Measurements from ENCODE around the gene TGFB2.

Gene TGFB2

DNA sequence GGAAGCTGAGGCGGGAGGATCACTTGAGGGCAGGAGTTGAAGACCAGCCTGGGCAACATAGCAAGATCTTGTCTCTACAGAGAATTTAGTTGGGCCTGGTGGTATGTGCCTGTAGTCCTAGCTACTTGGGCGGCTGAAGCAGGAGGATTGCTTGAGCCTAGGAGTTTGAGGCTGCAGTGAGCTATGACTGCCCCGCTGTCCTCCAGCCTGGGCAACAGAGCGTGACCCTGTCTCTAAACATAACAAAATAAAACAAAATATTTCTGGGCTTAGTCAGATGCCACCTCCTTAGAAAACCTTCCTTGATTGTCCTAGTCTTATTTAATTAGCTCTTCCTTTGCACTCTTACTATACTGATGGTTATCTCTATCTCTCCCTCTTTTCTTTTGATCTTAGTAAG, 8.5 kb downstream of the TGFB2 start:
- no peak overlapping the region for H3K27ac ChIP-seq
- no peak for TF ChIP-seq CTCF (conservative IDR thresholded peaks at IDR 0.05)

- no peak overlapping the region for H3K27ac ChIP-seq
- no peak for TF ChIP-seq CTCF (conservative IDR thresholded peaks at IDR 0.05)
Measured at GRCh38 chr1:218355278-218355677, 10.1 kb downstream of the TGFB2 start.

GRCh38 chr1:218357211-218357892, 12.2 kb downstream of the TGFB2 start:
- no peak for TF ChIP-seq CTCF (conservative IDR thresholded peaks at IDR 0.05)
- no peak overlapping the region for H3K27ac ChIP-seq

- no peak overlapping the region for H3K27ac ChIP-seq
- TF ChIP-seq CTCF (conservative IDR thresholded peaks at IDR 0.05) = no peak
Measured at GRCh38 chr1:218357893-218358232, 12.7 kb downstream of the TGFB2 start.

DNA sequence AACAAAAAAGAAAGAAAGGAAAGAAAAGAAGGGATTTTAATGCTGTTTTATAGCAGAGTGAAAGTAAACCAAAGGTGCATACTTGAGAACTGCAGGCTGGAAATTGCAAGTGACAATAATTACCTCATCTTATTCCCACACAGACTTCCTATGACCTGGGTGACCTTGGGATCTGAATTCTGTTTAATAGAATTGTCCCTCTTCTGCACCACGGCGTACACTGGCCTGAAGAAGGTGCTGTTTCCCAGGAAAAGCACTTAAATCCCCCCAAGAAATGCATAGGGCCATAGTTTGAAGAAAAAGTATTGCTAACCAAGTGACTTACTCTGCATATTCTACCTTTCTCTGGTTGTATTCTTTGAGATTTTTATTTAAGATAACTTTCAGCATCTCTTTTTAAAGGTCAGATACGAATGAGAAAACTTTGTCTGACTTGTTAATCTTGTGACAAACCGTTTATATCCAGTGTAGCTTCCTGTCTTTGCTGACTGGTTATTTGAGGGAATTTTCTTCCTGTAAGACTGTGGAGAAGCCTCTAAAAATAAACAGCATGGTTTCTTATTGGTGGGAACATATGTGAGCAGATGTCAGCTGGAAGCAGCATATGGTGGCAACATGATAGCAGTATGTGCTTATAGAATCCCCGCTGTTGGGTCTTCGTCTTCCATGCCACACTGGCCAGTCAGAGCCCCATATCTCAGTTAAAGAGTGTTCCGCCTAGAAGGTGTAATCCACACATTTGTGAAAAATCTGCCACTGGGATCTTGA, 16.3 kb downstream of the TGFB2 start:
- TF ChIP-seq CTCF (conservative IDR thresholded peaks at IDR 0.05) = peak; percentile 65
- H3K27ac ChIP-seq = no peak overlapping the region

DNA sequence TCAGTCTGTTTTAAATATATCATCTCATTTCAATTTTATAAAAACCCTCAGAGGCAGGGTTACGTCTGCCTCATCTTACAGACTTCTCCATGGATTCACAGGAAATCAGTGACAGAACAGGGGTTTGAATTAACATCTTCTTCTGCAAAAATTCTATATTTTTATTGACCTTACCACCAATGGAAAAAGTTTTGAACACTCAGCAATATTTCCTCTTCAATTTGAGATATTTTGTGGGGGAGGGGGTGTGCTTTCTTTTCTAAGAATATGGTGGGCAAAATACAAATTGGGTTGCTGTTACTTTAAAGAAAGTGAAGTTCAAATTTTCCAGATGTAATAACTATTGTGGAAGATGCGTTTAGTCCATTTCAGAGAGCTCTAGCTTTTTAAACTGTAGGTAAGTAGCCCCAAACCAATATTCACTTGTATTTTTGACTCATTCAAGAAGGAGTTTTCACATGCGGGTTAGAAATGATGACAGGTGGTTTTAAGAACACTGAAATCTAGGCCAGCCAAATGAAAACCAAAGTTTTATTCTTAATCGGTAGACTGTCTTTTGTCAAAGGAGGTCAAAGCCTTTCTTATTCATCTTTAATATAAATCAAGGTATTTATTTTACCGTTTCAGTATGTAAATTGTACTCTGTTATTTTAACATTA, 17.4 kb downstream of the TGFB2 start:
- H3K27ac ChIP-seq = no peak overlapping the region
- TF ChIP-seq CTCF (conservative IDR thresholded peaks at IDR 0.05) = no peak

GRCh38 chr1:218363141-218363540, 18.0 kb downstream of the TGFB2 start:
- no peak overlapping the region for H3K27ac ChIP-seq
- TF ChIP-seq CTCF (conservative IDR thresholded peaks at IDR 0.05) = no peak

All from VCaP (cell line).